Gastroesophageal sphincter (tissue), 4 donors: ENCODE results near the gene UBXN10. TPM values are rescaled to one million over a fixed set of nuclear protein-coding genes. Genes with fewer than 3 reads are reported as not detected.

Source experiments
- ATAC-seq: fragments of 150-250 bp; one replicate; pipeline ENCODE4 v1.9.1; 2016; ENCODE audit warnings: mild to moderate bottlenecking, moderate library complexity
- H3K27ac ChIP-seq, 4 donors: fragments of 200-600 bp; sonication (generic) in 3 of 4; 1 replicate in 3 of 4; 2 replicates in 1 of 4; pipeline ENCODE4 v1.5.1; 2016 to 2019
- H3K27me3 ChIP-seq: fragments of 200-600 bp; sonication (generic); one replicate; pipeline ENCODE4 v1.5.1; 2019
- H3K36me3 ChIP-seq, 2 donors: fragments of 200-600 bp; sonication (generic); one replicate each; pipeline ENCODE4 v1.5.1; 2019; ENCODE audit warnings: control low read depth in 1 of 2
- H3K4me1 ChIP-seq, 3 donors: fragments of 200-600 bp; sonication (generic); 1 replicate in 2 of 3; 2 replicates in 1 of 3; pipeline ENCODE4 v1.5.1; 2016 to 2019; ENCODE audit warnings: control low read depth in 2 of 3
- H3K4me3 ChIP-seq, 2 donors: fragments of 200-600 bp; sonication (generic); one replicate each; pipeline ENCODE4 v1.5.1; 2019; ENCODE audit warnings: mild to moderate bottlenecking in 1 of 2, moderate library complexity in 1 of 2
- H3K9me3 ChIP-seq, 3 donors: fragments of 200-600 bp; sonication (generic); one replicate each; pipeline ENCODE4 v1.5.1; 2017 to 2019; ENCODE audit warnings: control low read depth in 2 of 3
- EP300 ChIP-seq: sonication (generic); formaldehyde crosslinking; IDR thresholded peaks from one replicate; pipeline ENCODE4 v1.6.1; 2017; ENCODE audit warnings: antibody characterized with exemption, mild to moderate bottlenecking
- POLR2A ChIP-seq, 2 donors: fragments of 450-650 bp; IDR thresholded peaks; one replicate each; pipeline ENCODE4 v1.6.1; 2017; ENCODE audit warnings: antibody characterized with exemption in 2 of 2, mild to moderate bottlenecking in 2 of 2, moderate library complexity in 1 of 2
- POLR2AphosphoS5 ChIP-seq: sonication (generic); formaldehyde crosslinking; IDR thresholded peaks from one replicate; pipeline ENCODE4 v1.6.1; 2017; ENCODE audit warnings: antibody characterized with exemption
- WGBS, 2 donors: methylation state at CpG; one replicate each; pipeline ENCODE4 v1.1.5; 2018; ENCODE audit warnings: low coverage in 1 of 2; 5-methylcytosine and 5-hydroxymethylcytosine counted together
- total RNA-seq, 4 donors: library from RNA; depleted of rRNA; stranded (reverse); fragments of >200 nt; gene quantifications; one replicate each; pipeline ENCODE4 v1.1.0, GENCODE V29; 2016
- TF ChIP-seq, protein P1 (sequence below), 4 experiments: fragments of 200-600 bp in 2 of 4; fragments of 450-650 bp in 2 of 4; sonication (generic) in 1 of 4; IDR thresholded peaks; one replicate each; pipeline ENCODE4 v1.5.1; 2017 to 2019; ENCODE audit warnings: antibody characterized with exemption in 4 of 4, mild to moderate bottlenecking in 2 of 4, moderate library complexity in 2 of 4

UBXN10 gene
- total RNA-seq, 4 donors from 2014 or later, result 9.2 to 27.9 (median 18.8) TPM

DNA sequence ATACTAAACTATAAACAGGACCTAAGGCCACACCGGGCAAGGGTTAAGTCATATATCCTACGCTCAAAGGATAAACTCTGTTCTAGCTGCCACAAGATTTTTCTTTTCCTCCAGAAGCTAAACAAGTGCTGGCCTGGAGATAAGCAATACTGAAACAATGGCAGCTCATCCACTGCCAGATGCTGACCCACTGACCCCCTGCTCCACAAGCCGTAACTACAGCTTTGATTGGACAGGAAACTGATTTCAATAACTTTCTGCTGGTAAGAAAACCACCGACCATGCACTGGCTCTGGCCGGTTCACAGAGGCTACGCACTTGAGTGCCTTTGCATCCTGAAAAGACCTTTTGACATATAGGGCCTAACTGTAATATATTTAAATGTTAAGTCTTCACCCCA, 51.8 kb downstream of the UBXN10 start:
- Histone ChIP-seq H3K27ac (no peak overlapping the region), H3K9me3 (no peaks in the 10 kb centered on the region), H3K36me3 (no peaks in the 10 kb centered on the region), H3K4me3 (no peak overlapping the region), H3K4me1 (no peaks in the 10 kb centered on the region), H3K27me3 (peaks cover 74% of the 10 kb centered on the region)
- WGBS, 2 donors, result 47 to 59% methylated on average over 5 to 6 of the region's 6 CpGs
- TF ChIP-seq, protein P1, sequence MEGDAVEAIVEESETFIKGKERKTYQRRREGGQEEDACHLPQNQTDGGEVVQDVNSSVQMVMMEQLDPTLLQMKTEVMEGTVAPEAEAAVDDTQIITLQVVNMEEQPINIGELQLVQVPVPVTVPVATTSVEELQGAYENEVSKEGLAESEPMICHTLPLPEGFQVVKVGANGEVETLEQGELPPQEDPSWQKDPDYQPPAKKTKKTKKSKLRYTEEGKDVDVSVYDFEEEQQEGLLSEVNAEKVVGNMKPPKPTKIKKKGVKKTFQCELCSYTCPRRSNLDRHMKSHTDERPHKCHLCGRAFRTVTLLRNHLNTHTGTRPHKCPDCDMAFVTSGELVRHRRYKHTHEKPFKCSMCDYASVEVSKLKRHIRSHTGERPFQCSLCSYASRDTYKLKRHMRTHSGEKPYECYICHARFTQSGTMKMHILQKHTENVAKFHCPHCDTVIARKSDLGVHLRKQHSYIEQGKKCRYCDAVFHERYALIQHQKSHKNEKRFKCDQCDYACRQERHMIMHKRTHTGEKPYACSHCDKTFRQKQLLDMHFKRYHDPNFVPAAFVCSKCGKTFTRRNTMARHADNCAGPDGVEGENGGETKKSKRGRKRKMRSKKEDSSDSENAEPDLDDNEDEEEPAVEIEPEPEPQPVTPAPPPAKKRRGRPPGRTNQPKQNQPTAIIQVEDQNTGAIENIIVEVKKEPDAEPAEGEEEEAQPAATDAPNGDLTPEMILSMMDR (IDR thresholded peaks at IDR 0.05), result no peak
- TF ChIP-seq POLR2AphosphoS5 (no peak), POLR2A (IDR thresholded peaks at IDR 0.05) (no peak), EP300 (no peak)
- ATAC-seq, result no peak

DNA sequence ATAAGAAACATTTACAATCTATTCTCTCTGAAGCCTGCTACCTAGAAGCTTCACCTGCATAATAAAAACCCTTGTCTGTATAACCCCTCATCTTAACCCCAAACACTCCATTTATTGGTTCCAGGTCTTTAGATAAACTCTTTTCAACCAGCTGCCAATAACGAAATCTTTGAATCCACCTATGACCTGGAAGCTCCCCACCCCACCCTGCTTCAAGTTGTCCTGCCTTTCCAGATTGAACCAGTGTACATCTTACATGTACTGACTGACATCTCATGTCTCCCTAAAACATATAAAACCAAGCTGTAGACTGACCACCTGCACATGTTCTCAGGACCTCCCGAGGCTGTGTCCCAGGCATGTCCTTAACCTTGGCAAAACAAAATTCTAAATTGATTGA, 54.1 kb downstream of the UBXN10 start:
- Histone ChIP-seq H3K27ac (no peak overlapping the region), H3K4me1 (no peaks in the 10 kb centered on the region), H3K4me3 (no peak overlapping the region), H3K9me3 (no peaks in the 10 kb centered on the region), H3K27me3 (peaks cover 61% of the 10 kb centered on the region), H3K36me3 (no peaks in the 10 kb centered on the region)
- TF ChIP-seq POLR2AphosphoS5 (no peak), POLR2A (IDR thresholded peaks at IDR 0.05) (no peak), EP300 (no peak)
- TF ChIP-seq, protein P1 (IDR thresholded peaks at IDR 0.05), result no peak
- no peak for ATAC-seq
- WGBS, 2 donors, result 70 to 80% methylated on average over 2 of the region's 2 CpGs

DNA sequence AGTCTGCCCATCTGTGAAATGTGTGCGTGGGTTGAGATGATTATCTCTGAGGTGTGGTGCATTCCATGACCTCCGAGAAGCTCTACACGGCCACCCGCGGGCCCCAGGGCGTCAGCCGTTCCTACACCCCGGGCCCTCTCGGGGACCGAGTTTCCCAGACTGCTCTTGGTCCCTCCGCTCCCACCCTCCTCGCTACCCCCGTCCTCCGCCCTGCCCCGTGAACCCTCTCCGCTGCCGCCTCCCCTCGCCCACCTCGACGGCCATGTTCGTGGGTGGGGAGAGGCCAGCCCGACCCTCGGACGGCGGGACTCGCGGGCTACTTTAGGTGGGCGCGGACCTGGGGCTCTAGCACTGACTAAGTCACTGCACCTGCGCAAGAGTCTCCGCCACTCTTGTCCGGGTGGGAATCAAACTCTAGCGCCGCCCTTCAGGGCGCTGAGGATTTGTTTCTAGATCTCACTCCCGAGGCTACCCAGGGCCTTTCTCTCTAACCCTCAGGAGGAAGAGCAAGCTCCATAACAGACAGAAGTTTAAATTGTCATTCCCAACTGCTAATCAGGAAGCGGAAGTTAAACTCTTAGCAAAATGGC, 57.1 kb downstream of the UBXN10 start:
- TF ChIP-seq POLR2A (IDR thresholded peaks at IDR 0.05) (no peak), POLR2AphosphoS5 (no peak), EP300 (no peak)
- TF ChIP-seq, protein P1 (IDR thresholded peaks at IDR 0.05), result no peak
- H3K4me1 ChIP-seq, result no peaks in the 10 kb centered on the region
- H3K4me3 ChIP-seq, result no peak overlapping the region
- H3K9me3 ChIP-seq, result no peaks in the 10 kb centered on the region
- no peak for ATAC-seq
- peaks cover 40% of the 10 kb centered on the region for H3K27me3 ChIP-seq
- no peak overlapping the region for H3K27ac ChIP-seq
- 69 to 100% methylated on average over 2 to 7 of the region's 37 CpGs for WGBS, 2 donors
- H3K36me3 ChIP-seq, result no peaks in the 10 kb centered on the region

Other genes starting within 250 kb of the UBXN10 start
- 100 to 1,000 TPM in 1 of 4 donors, 10 to 100 TPM in 3; 16.5 to 300 (median 96.0) TPM for gene PLA2G2A, start 206.5 kb upstream of the UBXN10 start, total RNA-seq
- 10 to 100 TPM in 3 of 4 donors, 1 to 10 TPM in 1; 8.8 to 47.1 (median 23.4) TPM for gene PLA2G5, start 115.9 kb upstream of the UBXN10 start, total RNA-seq
- not detected for gene PLA2G2D, start 66.6 kb upstream of the UBXN10 start, total RNA-seq
- gene PLA2G2F, start 46.8 kb upstream of the UBXN10 start, total RNA-seq, result not detected
- gene PLA2G2C, start 422 bp downstream of the UBXN10 start, total RNA-seq, result under 1 TPM in 2 of 4 donors, not detected in 2; 0.31 to 0.81 TPM
- gene VWA5B1, start 104.8 kb downstream of the UBXN10 start, total RNA-seq, result under 1 TPM in 1 of 4 donors, not detected in 3; 0.12 TPM